ENCODE measurements around the gene UBE2K. TPM values are rescaled to one million over a fixed set of nuclear protein-coding genes. Genes with fewer than 3 reads are reported as not detected.
"Not testable (repeated sequence)": the region's sequence is repeated elsewhere in the genome, so short reads cannot be mapped to it uniquely, and the experiment has no call there.

UBE2K gene
- total and polyA plus RNA-seq, 2 donors from 2014 or later: 56.7 to 59.6 TPM

- intact Hi-C loops (cut with DNase I): no loop called here
- DNase-seq: no peak
- no peak for FAIRE-seq
These were observed 104.1 kb downstream of the UBE2K start for GRCh38 chr4:39802005-39802404.

DNA sequence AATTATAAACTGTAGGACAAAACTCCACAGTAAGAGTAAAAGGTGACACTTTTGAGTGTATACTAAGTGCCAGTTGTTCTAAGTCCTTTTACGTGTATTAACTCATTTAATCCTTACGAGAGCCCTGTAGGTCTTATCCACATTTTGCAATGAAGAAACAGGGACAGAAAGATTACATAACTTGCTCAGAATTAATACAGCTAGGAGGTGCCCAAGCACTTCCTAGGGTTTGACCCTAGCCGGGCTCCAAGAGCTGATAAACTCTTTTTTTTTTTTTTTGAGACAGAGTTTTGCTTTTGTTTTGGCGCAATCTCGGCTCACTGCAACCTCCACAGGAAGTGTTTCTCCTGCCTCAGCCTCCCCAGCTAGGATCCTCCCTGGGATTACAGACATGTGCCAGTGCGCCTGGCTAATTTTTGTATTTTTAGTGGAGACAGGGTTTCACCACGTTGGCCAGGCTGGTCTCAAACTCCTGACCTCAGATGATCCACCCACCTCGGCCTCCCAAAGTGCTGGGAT lies 110.4 kb downstream of the UBE2K start:
- TF ChIP-seq, protein P1, sequence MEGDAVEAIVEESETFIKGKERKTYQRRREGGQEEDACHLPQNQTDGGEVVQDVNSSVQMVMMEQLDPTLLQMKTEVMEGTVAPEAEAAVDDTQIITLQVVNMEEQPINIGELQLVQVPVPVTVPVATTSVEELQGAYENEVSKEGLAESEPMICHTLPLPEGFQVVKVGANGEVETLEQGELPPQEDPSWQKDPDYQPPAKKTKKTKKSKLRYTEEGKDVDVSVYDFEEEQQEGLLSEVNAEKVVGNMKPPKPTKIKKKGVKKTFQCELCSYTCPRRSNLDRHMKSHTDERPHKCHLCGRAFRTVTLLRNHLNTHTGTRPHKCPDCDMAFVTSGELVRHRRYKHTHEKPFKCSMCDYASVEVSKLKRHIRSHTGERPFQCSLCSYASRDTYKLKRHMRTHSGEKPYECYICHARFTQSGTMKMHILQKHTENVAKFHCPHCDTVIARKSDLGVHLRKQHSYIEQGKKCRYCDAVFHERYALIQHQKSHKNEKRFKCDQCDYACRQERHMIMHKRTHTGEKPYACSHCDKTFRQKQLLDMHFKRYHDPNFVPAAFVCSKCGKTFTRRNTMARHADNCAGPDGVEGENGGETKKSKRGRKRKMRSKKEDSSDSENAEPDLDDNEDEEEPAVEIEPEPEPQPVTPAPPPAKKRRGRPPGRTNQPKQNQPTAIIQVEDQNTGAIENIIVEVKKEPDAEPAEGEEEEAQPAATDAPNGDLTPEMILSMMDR (IDR thresholded peaks at IDR 0.05; ENCODE audit: borderline replicate concordance, extremely low read depth, insufficient read depth): no peak
- H3K9me3 ChIP-seq (ENCODE audit: control insufficient read depth in 2 of 3, insufficient read depth in 1 of 3, low read length in 3 of 3): no peaks in the 10 kb centered on the region
- H3K36me3 ChIP-seq (ENCODE audit: control insufficient read depth in 2 of 3, insufficient read depth in 3 of 3, low read length in 3 of 3): no peaks in the 10 kb centered on the region
- H3K4me3 ChIP-seq (ENCODE audit: low read length in 3 of 3): no peak overlapping the region
- FAIRE-seq (no peak), DNase-seq (no peak)
- intact Hi-C loops (cut with DNase I): no loop called here
- H3K27ac ChIP-seq (ENCODE audit: low read depth in 2 of 2, low read length in 2 of 2): no peak overlapping the region
- no peaks in the 10 kb centered on the region for H3K27me3 ChIP-seq (ENCODE audit: control insufficient read depth, insufficient read depth, low read length)
- no peak overlapping the region for H3K9ac ChIP-seq (ENCODE audit: low read length in 3 of 3)
- H3K4me1 ChIP-seq (ENCODE audit: control insufficient read depth in 2 of 3, insufficient read depth in 2 of 3, low read depth in 1 of 3, low read length in 3 of 3): no peaks in the 10 kb centered on the region

More at GRCh38 chr4:39802005-39802404, 104.1 kb downstream of the UBE2K start:
- Histone ChIP-seq H3K9me3 (ENCODE audit: control insufficient read depth in 2 of 3, insufficient read depth in 1 of 3, low read length in 3 of 3) (no peaks in the 10 kb centered on the region), H3K36me3 (ENCODE audit: control insufficient read depth in 2 of 3, insufficient read depth in 3 of 3, low read length in 3 of 3) (no peaks in the 10 kb centered on the region), H3K27ac (ENCODE audit: low read depth in 2 of 2, low read length in 2 of 2) (no peak overlapping the region), H3K9ac (ENCODE audit: low read length in 3 of 3) (no peak overlapping the region), H3K27me3 (ENCODE audit: control insufficient read depth, insufficient read depth, low read length) (no peaks in the 10 kb centered on the region), H3K4me3 (ENCODE audit: low read length in 3 of 3) (no peak overlapping the region), H3K4me1 (ENCODE audit: control insufficient read depth in 2 of 3, insufficient read depth in 2 of 3, low read depth in 1 of 3, low read length in 3 of 3) (no peaks in the 10 kb centered on the region)
- TF ChIP-seq, protein P1 (IDR thresholded peaks at IDR 0.05; ENCODE audit: borderline replicate concordance, extremely low read depth, insufficient read depth): no peak

- Histone ChIP-seq H3K9ac (ENCODE audit: low read length in 3 of 3) (no peak overlapping the region), H3K27ac (ENCODE audit: low read depth in 2 of 2, low read length in 2 of 2) (no peak overlapping the region), H3K36me3 (ENCODE audit: control insufficient read depth in 2 of 3, insufficient read depth in 3 of 3, low read length in 3 of 3) (no peaks in the 10 kb centered on the region), H3K9me3 (ENCODE audit: control insufficient read depth in 2 of 3, insufficient read depth in 1 of 3, low read length in 3 of 3) (no peaks in the 10 kb centered on the region), H3K27me3 (ENCODE audit: control insufficient read depth, insufficient read depth, low read length) (no peaks in the 10 kb centered on the region), H3K4me1 (ENCODE audit: control insufficient read depth in 2 of 3, insufficient read depth in 2 of 3, low read depth in 1 of 3, low read length in 3 of 3) (no peaks in the 10 kb centered on the region), H3K4me3 (ENCODE audit: low read length in 3 of 3) (no peak overlapping the region)
- TF ChIP-seq, protein P1 (IDR thresholded peaks at IDR 0.05; ENCODE audit: borderline replicate concordance, extremely low read depth, insufficient read depth): no peak
- intact Hi-C loops (cut with DNase I): no loop called here
- DNase-seq (no peak), FAIRE-seq (no peak)
These were observed 114.6 kb downstream of the UBE2K start for GRCh38 chr4:39812500-39812899.

DNA sequence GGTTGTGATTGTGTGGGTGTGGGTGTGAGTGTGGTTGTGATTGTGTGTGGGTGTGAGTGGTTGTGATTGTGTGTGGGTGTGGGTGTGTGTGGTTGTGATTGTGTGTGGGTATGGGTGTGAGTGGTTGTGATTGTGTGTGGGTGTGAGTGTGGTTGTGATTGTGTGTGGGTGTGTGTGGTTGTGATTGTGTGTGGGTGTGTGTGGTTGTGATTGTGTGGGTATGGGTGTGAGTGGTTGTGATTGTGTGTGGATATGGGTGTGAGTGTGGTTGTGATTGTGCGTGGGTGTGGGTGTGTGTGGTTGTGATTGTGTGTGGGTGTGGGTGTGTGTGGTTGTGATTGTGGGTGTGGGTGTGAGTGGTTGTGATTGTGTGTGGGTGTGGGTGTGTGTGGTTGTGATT lies 115.1 kb downstream of the UBE2K start:
- H3K9ac ChIP-seq (ENCODE audit: low read length in 3 of 3); H3K9me3 ChIP-seq (ENCODE audit: control insufficient read depth in 2 of 3, insufficient read depth in 1 of 3, low read length in 3 of 3); H3K4me3 ChIP-seq (ENCODE audit: low read length in 3 of 3); FAIRE-seq; H3K27ac ChIP-seq (ENCODE audit: low read depth in 2 of 2, low read length in 2 of 2); DNase-seq; H3K4me1 ChIP-seq (ENCODE audit: control insufficient read depth in 2 of 3, insufficient read depth in 2 of 3, low read depth in 1 of 3, low read length in 3 of 3); H3K27me3 ChIP-seq (ENCODE audit: control insufficient read depth, insufficient read depth, low read length); intact Hi-C loops (cut with DNase I); H3K36me3 ChIP-seq (ENCODE audit: control insufficient read depth in 2 of 3, insufficient read depth in 3 of 3, low read length in 3 of 3): not testable (repeated sequence)

DNA sequence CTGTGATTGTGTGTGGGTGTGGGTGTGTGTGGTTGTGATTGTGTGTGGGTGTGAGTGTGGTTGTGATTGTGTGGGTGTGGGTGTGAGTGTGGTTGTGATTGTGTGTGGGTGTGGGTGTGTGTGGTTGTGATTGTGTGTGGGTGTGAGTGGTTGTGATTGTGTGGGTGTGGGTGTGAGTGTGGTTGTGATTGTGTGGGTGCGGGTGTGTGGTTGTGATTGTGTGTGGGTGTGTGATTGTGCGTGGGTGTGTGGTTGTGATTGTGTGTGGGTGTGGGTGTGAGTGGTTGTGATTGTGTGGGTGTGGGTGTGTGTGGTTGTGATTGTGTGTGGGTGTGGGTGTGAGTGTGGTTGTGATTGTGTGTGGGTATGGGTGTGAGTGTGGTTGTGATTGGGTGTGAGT lies 115.8 kb downstream of the UBE2K start:
- DNase-seq; H3K9ac ChIP-seq (ENCODE audit: low read length in 3 of 3); H3K27me3 ChIP-seq (ENCODE audit: control insufficient read depth, insufficient read depth, low read length); H3K9me3 ChIP-seq (ENCODE audit: control insufficient read depth in 2 of 3, insufficient read depth in 1 of 3, low read length in 3 of 3); H3K27ac ChIP-seq (ENCODE audit: low read depth in 2 of 2, low read length in 2 of 2); H3K4me1 ChIP-seq (ENCODE audit: control insufficient read depth in 2 of 3, insufficient read depth in 2 of 3, low read depth in 1 of 3, low read length in 3 of 3); FAIRE-seq; intact Hi-C loops (cut with DNase I); H3K4me3 ChIP-seq (ENCODE audit: low read length in 3 of 3); H3K36me3 ChIP-seq (ENCODE audit: control insufficient read depth in 2 of 3, insufficient read depth in 3 of 3, low read length in 3 of 3): not testable (repeated sequence)

Measured in kidney (tissue), 14 donors.